ENCODE measurements around the gene CDKN1C. TPM values are rescaled to one million over a fixed set of nuclear protein-coding genes. Genes with fewer than 3 reads are reported as not detected.

CDKN1C gene
- total RNA-seq, 1 experiment from 2014 or later, result 15.4 TPM

DNA sequence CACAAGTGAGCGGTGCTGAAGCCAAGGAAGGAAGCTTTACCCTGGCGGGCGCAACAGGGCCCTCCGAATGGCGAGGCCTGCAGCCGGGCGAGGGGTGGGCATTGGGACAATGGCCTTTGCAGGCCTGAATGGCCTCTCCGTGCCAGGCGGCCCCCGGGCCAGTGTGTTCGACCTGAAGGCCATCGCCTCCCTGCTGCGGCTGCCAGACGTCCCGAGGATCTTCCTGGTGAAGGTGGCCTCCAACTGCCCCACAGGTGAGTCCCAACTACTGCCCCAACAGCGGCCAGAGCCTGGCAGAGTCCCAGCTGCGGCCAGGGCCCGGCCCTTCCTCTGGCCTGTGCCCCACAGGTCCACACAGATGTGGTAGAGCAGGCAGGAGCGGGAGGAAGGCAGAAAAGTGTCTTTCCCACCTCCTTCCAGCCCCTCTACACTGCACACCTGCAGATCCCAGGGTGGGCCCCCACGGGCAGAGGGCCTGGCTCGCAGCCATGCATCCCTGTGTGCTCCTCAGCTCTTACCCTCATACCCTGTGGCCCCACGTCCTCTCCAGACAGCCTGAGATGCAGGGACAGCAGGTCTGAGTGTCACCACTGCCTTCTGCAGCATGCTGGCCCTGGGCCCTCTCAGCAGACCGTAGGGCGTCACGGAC, 32.4 kb upstream of the CDKN1C start:
- H3K9me3 ChIP-seq (ENCODE audit: control insufficient read depth, low read depth, low read length), result no peaks in the 10 kb centered on the region
- H3K23me2 ChIP-seq (ENCODE audit: insufficient read length, low read depth, low read length, poor library complexity, severe bottlenecking), result no peaks in the 10 kb centered on the region
- no peak overlapping the region for H3K4me3 Mint-ChIP-seq
- no peak overlapping the region for H3K27ac ChIP-seq (ENCODE audit: insufficient read length, low read depth, low read length)
- H2BK5ac ChIP-seq (ENCODE audit: insufficient read length, low read length), result no peak overlapping the region
- H2BK12ac ChIP-seq (ENCODE audit: insufficient read length, low read depth, low read length), result no peak overlapping the region
- no peak overlapping the region for H2BK20ac ChIP-seq (ENCODE audit: low read depth, low read length, poor library complexity, severe bottlenecking)
- peaks cover 5 to 9% of the 10 kb centered on the region in 2 experiments; a peak in 3 of 4 replicates for H3K4me1 Mint-ChIP-seq
- H3K9me3 Mint-ChIP-seq, result no peaks in the 10 kb centered on the region
- no peak overlapping the region for H3K56ac ChIP-seq (ENCODE audit: insufficient read length, low read depth, low read length)
- TF ChIP-seq, protein P1, sequence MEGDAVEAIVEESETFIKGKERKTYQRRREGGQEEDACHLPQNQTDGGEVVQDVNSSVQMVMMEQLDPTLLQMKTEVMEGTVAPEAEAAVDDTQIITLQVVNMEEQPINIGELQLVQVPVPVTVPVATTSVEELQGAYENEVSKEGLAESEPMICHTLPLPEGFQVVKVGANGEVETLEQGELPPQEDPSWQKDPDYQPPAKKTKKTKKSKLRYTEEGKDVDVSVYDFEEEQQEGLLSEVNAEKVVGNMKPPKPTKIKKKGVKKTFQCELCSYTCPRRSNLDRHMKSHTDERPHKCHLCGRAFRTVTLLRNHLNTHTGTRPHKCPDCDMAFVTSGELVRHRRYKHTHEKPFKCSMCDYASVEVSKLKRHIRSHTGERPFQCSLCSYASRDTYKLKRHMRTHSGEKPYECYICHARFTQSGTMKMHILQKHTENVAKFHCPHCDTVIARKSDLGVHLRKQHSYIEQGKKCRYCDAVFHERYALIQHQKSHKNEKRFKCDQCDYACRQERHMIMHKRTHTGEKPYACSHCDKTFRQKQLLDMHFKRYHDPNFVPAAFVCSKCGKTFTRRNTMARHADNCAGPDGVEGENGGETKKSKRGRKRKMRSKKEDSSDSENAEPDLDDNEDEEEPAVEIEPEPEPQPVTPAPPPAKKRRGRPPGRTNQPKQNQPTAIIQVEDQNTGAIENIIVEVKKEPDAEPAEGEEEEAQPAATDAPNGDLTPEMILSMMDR (conservative IDR thresholded peaks at IDR 0.05), result no peak
- peaks cover 2% of the 10 kb centered on the region for H3K27me3 Mint-ChIP-seq (ENCODE audit: low read depth)
- H2BK15ac ChIP-seq (ENCODE audit: low read depth, low read length), result no peak overlapping the region
- no CpG with 5 or more reads among the region's 25 CpGs for WGBS (ENCODE audit: extremely low coverage, insufficient read length, low lambda C conversion rate)
- no peak overlapping the region for H4K8ac ChIP-seq (replicated peaks; ENCODE audit: insufficient read length, low read depth, low read length)
- no peak for DNase-seq
- no peak overlapping the region for H3K14ac ChIP-seq (ENCODE audit: insufficient read depth, low read length)
- H3T11ph ChIP-seq (ENCODE audit: low read length), result no peak overlapping the region
- H3K18ac ChIP-seq (ENCODE audit: insufficient read length, low read depth, low read length), result no peak overlapping the region
- H3K23ac ChIP-seq (ENCODE audit: insufficient read length, low read depth, low read length), result no peak overlapping the region
- H4K91ac ChIP-seq (ENCODE audit: insufficient read length, low read depth, low read length), result no peak overlapping the region
- no peak overlapping the region for H3K4ac ChIP-seq (ENCODE audit: low read depth, low read length)
- H3K4me2 ChIP-seq (ENCODE audit: insufficient read depth, insufficient read length, low read length), result no peak overlapping the region
- no peaks in the 10 kb centered on the region for H3K79me2 ChIP-seq (ENCODE audit: insufficient read depth, low read length)
- no peaks in the 10 kb centered on the region for H3K4me1 ChIP-seq (ENCODE audit: insufficient read depth, low read length)
- no peak overlapping the region for H4K5ac ChIP-seq (ENCODE audit: insufficient read length, low read depth, low read length)
- H2BK120ac ChIP-seq (ENCODE audit: low read depth, low read length, poor library complexity, severe bottlenecking), result no peak overlapping the region
- no peak overlapping the region for H2AFZ ChIP-seq (ENCODE audit: low read length)
- H3K27me3 ChIP-seq (ENCODE audit: insufficient read depth, low read length), result no peaks in the 10 kb centered on the region
- H3K27ac Mint-ChIP-seq, result no peak overlapping the region
- H3K36me3 Mint-ChIP-seq (ENCODE audit: insufficient read depth in 1 of 3, low read depth in 3 of 3), result no peaks in the 10 kb centered on the region; a peak in 1 of 7 replicates
- H4K20me1 ChIP-seq (ENCODE audit: control insufficient read depth, insufficient read depth, insufficient read length), result peaks cover 2% of the 10 kb centered on the region
- no peak overlapping the region for H3K9ac ChIP-seq (ENCODE audit: extremely low read depth, insufficient read length, low read length)
- H2AK5ac ChIP-seq (ENCODE audit: insufficient read length, low read length), result no peak overlapping the region
- no peaks in the 10 kb centered on the region for H3K79me1 ChIP-seq (ENCODE audit: insufficient read depth, low read depth, low read length, poor library complexity, severe bottlenecking)
